LNCaP clone FGC (cell line): ENCODE results near the gene CDC20B.

Source experiments
- DNase-seq: peaks from one replicate; pipeline ENCODE4 v3.0.0-alpha.2; 2011; ENCODE audit warnings: low read depth
- H3K4me3 ChIP-seq: 2 replicates; pipeline ENCODE4 v1.5.1; 2011; ENCODE audit warnings: mild to moderate bottlenecking, low read depth, low read length, control low read depth
- TF ChIP-seq, protein P1 (sequence below): IDR thresholded peaks from 2 replicates; pipeline ENCODE4 v1.5.1; 2012; ENCODE audit warnings: mild to moderate bottlenecking; ENCODE audit not compliant: control insufficient read depth, insufficient read depth; ENCODE audit errors: extremely low read depth

CDC20B gene

GRCh38 chr5:55143624-55144023, 29.4 kb downstream of the CDC20B start:
- H3K4me3 ChIP-seq = no peak overlapping the region
- no peak for DNase-seq
- TF ChIP-seq, protein P1, sequence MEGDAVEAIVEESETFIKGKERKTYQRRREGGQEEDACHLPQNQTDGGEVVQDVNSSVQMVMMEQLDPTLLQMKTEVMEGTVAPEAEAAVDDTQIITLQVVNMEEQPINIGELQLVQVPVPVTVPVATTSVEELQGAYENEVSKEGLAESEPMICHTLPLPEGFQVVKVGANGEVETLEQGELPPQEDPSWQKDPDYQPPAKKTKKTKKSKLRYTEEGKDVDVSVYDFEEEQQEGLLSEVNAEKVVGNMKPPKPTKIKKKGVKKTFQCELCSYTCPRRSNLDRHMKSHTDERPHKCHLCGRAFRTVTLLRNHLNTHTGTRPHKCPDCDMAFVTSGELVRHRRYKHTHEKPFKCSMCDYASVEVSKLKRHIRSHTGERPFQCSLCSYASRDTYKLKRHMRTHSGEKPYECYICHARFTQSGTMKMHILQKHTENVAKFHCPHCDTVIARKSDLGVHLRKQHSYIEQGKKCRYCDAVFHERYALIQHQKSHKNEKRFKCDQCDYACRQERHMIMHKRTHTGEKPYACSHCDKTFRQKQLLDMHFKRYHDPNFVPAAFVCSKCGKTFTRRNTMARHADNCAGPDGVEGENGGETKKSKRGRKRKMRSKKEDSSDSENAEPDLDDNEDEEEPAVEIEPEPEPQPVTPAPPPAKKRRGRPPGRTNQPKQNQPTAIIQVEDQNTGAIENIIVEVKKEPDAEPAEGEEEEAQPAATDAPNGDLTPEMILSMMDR = no peak

GRCh38 chr5:55141945-55142690, 30.9 kb downstream of the CDC20B start:
- TF ChIP-seq, protein P1 = no peak

GRCh38 chr5:55140908-55141665, 31.9 kb downstream of the CDC20B start:
- H3K4me3 ChIP-seq = no peak overlapping the region
- DNase-seq = no peak
- TF ChIP-seq, protein P1 = no peak

More at GRCh38 chr5:55141945-55142690, 30.9 kb downstream of the CDC20B start:
- DNase-seq = no peak
- H3K4me3 ChIP-seq = no peak overlapping the region

DNA sequence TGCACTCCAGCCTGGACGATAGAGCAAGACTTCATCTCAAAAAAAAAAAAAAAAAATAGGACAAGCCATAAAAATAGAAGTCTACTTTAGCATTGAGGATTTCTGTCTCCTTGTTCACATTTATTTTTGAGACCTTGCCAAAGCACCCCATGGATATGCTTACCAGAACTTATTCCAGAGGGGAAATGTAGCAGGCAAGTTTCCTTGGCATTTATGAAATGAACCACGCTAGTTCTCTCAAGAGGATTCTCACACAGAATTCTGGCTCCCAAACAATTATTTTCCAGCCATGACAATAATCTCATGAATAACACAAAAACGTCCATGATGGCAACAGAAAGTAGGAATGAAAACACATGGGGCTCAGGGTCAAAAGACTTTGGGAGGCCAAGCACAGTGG, 36.5 kb downstream of the CDC20B start:
- TF ChIP-seq, protein P1 = no peak
- no peak overlapping the region for H3K4me3 ChIP-seq

GRCh38 chr5:55134053-55134722, 38.8 kb downstream of the CDC20B start:
- no peak for DNase-seq
- TF ChIP-seq, protein P1 = no peak

More for the DNA sequence above, 36.5 kb downstream of the CDC20B start:
- no peak for DNase-seq

DNA sequence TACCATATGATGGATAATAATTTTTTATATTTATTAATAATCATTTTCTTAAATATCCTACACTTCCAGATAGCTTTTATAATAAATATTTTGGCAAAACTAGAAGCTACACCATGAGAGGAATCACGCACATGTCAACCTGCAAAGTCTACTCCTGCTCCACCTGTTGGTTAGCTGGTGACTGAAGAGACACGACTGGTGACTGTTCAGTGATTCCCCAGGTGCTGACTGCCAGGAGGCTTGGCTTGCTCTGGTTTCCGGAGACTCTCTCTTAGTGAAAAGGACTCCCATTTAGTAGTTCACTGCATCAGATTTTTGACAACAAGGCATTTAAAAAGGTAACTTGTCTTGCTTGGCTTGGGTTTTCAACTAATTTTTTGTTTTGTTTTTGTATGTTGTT, 49.6 kb downstream of the CDC20B start:
- TF ChIP-seq, protein P1 = 0 out of 2 replicates have a peak, but pooled peaks have one; percentile 24
- H3K4me3 ChIP-seq = no peak overlapping the region
- DNase-seq = no peak

More at GRCh38 chr5:55134053-55134722, 38.8 kb downstream of the CDC20B start:
- no peak overlapping the region for H3K4me3 ChIP-seq
